Measurements from ENCODE around the gene CTDP1.

Gene CTDP1

DNA sequence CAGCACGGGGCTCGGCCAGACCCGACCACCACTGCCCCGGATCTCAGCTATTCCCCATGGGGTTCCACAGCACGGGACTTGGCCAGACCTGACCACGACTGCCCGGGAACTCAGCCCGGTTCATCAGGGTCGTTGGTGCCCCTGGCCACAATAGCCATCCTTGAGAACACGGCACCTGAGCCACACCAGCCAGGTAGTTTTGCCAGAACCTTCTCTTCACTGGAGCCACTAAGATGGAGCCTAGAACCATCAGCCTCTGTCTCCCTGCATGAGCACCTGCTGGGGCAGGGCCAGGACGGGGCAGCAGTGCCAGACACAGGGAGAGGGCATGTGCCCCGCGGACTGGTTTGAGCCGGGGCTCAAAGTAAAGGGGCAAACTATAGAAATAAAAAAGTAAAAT is 106.7 kb downstream of the CTDP1 start:
- no peak for DNase-seq

GRCh38 chr18:79786786-79787526 is 107.4 kb downstream of the CTDP1 start:
- DNase-seq, result peak; percentile 58

DNA sequence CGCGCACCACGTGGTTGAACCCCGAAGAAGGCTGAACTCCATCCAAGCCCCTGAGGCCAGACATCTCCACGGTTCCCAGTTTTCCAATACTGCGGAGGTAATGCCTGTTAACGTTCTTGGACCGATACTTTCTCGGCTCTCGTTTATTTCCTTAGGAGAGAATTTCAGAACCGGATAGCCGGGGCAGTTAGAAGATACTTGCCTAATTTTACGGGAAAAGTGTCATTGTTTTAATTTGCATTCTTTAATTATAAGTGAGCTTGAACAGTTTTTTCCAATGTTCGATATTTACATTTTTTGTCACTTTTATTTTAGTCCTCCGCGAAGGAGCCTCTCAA is 107.9 kb downstream of the CTDP1 start:
- no peak for DNase-seq

DNA sequence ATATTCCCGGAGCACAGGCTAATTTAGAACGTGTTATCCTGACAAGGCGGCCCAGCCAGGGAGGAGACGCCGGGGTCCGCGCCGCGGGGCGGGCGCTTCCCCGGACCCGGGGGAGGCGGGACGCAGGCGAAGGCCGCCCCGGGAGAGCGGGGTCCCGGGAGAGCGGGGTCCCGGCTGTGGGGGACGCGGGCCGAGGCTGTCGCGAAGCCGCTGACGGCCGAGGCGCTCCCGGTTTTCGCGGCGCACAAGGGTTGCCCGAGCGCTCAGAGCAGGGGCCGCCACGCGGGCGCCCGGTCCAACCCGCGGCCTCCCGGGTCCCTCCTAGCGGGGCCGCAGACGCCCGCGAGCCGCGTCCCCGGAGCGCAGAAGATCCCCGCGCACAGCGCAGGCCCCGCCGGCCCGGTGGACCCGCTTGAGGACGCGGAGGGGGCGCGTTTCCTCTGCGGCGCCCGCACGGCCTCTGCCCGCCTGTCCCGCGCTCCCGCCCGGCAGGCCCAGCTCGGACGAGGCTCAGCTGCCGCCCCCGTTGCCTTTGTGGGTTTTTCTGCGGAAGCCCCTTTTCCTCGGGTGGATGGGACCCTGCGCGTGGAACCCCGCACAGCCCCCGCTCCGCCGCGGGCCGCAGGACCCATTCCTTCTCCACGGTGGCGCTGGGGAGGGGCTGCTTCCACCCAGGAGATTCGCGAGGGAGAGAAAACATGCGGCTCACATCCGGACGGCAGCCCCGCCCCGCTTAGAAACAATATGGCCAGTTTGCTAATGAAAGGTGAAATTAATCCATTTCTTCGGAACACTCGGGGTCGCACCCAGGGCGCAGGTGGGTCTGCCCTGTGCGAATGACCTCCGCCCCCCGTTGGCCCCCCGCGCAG is 108.5 kb downstream of the CTDP1 start:
- no peak for DNase-seq

DNA sequence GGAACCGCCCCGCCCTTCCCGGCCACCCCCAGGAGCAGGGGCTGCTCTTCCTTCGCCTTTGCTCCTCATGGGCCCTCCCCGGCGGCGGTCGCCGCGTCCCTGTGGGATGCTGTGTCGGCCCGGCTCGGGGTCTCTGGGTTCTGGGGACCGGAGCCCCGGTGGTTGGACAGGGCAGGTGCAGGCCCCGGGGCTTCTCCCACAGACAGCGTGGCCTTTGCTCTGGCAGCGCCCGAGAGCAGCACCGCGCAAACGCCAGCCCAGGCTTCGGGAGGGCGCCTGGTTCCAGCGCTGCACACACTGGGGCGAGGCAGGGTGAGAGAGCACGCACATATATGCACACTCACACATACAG is 109.1 kb downstream of the CTDP1 start:
- DNase-seq, result no peak

DNA sequence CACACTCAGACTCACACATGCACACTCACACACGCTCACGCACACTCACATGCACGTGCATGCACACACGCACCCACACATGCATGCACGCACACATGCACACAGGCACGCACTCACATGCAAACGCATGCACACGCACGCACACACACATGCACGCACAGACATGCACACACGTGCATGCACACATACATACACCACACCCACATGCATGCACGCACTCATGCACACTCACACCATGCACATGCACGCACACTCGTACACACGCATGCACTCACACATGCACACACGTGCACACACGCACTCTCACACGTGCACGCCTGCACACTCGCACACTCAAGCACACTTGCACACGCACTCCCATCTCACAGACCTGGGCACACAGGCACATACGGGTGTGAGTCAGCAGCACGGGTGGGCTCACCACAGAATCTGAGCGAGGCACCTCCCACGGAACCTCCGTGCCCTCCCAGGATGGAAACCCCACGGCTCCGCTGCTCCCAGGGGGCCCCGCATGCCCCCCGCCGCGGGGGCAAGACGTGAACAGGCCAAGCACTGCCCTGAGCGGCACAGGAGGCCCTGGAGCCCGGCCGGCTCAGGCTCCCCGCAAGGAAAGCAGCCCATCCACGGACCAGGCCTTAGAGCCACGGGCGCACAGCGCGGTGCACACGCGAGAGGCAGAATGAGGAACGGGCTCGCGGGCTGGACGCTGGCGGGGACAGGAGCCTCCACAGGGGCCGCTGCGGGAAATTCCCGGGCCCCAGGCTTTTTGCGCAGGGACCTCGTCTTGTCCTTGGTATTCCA is 109.7 kb downstream of the CTDP1 start:
- DNase-seq, result no peak

DNA sequence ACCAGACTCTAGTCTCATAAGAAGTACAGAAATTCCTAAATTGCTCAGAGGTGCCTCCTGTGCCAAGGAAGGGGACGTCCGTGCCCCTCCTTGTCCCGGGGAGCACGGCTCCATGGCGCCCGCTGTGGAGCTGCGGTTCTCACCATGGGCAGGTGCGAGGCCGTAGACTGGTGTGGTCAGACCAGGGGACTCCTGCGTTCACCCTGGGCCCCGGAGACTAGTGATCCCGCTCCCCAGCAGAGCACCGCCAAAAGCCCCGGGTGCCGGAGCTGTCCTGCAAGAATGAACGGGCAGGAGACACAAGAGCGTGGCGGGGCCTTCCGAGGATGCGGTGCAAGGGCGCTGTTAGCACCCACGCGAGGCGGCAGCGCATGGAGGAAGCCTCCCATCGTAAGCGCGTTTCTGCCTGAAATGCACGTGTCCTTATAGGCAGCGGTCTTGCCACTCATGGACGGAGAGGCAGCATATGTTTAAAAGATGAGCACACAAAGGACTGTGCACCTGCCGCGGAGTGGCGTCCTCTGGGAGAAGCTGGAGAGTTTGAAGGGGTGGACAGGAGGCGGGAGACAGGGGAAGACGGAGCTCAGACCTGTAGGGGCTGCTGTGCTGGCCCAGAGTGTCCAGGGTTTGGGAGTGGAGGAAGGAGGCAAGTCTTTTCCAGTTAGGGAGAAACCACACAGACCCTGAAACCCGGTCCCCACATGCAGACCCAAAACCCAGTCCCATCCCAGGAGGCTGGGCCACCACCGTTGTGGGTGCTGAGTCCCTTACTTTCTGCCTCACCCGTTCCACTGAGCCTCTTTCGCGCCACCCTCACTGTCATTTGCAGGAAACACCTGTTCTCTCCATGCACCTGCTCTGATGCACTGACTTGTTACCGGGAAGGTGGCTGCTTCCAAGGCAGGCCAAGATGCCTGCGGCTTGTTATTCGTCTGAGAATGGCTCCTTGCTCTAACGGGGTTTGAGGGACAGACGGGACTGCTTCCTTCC is 110.6 kb downstream of the CTDP1 start:
- DNase-seq, result no peak

GRCh38 chr18:79790996-79791972 is 111.7 kb downstream of the CTDP1 start:
- DNase-seq, result peak; percentile 95

DNA sequence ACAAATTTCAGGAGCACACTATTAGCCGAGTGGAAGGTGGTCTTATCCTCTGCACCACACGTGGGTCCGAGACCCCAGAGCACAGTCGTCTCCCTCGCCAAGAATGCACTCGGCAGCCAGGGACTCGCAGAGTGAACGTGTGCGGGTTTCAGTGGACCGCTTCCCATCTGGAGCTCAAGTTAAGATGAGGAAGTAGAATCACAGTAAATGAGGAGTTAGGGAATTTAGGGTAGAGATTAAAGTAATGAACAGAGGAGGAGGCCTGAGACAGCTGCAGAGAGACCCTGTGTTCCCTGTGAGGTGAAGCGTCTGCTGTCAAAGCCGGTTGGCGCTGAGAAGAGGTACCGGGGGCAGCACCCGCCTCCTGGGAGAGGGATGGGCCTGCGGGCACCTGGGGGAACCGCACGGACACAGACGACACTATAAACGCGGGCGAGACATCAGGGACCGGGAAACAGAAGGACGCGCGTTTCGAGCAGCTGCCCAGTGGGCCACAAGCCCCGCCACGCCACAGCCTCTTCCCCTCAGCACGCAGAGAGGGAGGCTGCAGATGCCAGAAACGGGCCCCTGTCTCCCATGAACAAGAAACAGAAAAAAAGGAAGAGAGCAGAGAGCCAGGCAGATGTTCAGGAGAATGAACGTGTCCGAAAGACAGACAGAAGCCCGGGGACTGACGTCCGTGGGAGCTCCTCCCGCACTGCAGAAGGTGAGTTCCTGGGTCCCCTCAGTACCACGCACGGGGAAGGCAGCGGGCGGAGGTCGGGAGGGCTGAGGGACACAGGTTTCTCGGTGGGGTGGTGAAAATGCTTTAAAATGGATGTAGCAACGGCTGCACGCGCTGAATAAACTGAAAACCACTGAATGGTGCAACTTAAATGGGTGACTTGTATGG is 112.7 kb downstream of the CTDP1 start:
- DNase-seq, result no peak

- DNase-seq, result no peak
Observed at GRCh38 chr18:79792988-79793355, 113.4 kb downstream of the CTDP1 start.

- DNase-seq, result no peak
Observed at GRCh38 chr18:79794846-79795245, 115.2 kb downstream of the CTDP1 start.

- no peak for DNase-seq
Observed at GRCh38 chr18:79795446-79795845, 115.8 kb downstream of the CTDP1 start.

DNA sequence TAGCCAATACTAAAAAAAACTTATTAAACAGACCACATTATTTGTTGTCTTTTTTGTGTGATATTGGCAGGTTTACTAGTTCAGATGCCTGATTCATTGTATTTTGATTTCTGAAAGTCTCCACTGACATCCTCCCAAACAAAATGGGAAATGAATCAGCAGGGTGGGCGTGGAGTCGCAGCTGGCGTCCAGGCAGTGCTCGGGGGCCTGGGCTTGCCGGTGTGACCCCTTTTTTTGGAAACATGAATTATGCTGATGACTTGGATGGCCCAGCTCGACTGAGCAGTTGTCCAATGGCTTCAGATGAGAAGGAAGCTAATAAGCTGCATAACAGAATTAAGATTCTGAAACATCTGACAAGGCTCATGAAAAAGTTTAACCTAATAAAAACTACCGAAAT is 116.4 kb downstream of the CTDP1 start:
- DNase-seq, result no peak

DNA sequence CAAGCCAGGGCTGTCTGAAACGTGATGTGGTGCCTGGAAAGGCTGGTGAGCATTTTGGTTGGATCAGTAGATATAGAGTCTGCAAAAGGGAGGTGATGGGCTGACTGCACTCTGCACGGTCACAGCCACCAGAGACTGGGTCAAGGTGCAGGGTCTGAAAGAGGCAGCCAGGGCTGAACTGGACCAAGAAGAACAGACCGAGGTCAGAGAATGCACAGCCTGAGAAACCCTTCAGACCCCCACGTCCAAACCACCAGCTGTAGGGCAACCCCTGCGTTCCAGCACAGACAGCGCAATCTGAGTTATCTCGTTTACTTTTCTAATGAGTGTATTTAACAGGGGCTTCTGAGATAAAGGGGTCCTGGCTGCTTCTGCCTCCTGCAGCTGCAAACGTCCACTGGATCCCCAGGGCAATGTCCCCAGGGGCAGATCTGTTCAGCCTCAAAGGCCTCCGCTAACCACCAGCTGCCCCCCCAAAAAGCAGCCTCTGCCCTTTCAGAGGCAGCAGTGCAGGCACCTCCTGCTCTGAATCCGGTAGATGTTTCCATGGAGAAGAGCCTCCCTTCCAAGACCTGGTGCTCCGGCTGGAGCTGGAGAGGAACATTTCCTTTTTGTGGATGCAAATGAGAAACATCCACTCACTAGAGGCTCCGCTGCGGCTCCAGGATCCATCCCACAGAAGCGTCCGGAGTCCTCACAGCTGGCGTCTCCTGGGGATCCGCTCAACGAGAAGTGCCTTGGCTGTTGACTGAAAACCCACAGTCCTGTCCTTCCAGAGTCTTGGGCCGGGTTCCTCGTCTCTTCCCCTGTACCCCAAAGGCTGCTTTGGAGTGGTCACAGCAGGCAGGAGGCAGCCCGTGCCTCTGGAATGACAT is 117.2 kb downstream of the CTDP1 start:
- DNase-seq, result no peak

- DNase-seq, result no peak
Observed at GRCh38 chr18:79797518-79798345, 118.1 kb downstream of the CTDP1 start, which contains the start of gene KCNG2. Gene KCNG2, plus strand, starts transcription at chr18:79797938. Its CDS starts 65,730 bp downstream, at chr18:79863668.

DNA sequence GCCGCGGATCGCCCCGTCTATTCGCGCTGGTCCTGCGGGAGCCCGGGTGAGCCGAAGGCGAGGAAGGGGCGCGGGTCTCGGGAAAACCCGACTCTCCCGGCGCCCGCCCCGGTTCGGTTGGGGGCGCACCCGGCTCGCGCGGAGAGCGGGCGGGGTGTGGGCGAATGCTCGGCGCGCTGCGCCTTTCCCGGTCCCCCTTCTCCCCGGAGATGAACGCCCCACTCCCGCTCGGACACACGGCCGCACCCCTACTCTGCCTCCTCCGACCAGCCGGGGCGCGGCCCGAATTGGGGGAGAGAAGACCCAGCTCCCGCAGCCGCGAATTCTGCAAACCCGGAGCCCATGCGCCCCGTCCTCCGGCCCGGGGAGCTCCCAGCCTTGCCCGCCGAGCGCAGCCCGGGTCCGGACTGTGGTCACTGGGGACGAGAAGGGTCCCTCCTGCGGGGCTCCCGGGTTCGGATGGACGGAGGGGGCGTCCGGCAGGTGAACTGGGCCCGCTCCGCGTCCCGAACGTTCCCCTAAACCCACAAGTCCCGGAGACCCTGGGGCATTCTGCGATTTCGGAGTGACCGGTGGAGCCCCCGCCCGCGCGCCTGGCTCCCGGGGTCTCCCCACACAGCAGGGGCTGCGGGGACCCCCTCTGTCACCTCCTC is 118.9 kb downstream of the CTDP1 start:
- DNase-seq, result no peak

DNA sequence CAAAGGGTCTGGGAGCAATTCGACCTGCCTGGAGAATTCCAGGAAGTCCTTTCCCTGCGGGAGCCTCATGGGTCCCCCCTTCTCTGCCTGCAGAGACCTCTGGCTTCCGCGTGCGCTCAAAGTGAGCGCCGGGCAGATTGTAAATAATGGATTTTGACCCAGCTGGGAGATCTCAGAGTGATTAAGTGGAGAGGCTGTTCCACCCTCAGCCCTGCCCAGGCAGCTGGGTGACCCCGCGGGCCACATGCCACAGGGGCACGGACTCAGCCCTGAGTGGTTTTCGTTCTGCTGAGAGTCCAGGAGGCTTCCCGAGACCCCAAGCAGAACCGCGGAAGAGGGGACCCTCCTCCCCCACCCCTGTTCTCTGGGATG is 119.4 kb downstream of the CTDP1 start:
- DNase-seq, result no peak

All from fibroblast of skin of right quadriceps (primary cell).